ENCODE measurements around the gene LY6G6D. TPM values are rescaled to one million over a fixed set of nuclear protein-coding genes. Genes with fewer than 3 reads are reported as not detected.

LY6G6D gene
- total and polyA plus RNA-seq, 2 of the 13 experiments (the other 11 are each of a cell fraction or from before 2014, with no cell fraction given): not detected

DNA sequence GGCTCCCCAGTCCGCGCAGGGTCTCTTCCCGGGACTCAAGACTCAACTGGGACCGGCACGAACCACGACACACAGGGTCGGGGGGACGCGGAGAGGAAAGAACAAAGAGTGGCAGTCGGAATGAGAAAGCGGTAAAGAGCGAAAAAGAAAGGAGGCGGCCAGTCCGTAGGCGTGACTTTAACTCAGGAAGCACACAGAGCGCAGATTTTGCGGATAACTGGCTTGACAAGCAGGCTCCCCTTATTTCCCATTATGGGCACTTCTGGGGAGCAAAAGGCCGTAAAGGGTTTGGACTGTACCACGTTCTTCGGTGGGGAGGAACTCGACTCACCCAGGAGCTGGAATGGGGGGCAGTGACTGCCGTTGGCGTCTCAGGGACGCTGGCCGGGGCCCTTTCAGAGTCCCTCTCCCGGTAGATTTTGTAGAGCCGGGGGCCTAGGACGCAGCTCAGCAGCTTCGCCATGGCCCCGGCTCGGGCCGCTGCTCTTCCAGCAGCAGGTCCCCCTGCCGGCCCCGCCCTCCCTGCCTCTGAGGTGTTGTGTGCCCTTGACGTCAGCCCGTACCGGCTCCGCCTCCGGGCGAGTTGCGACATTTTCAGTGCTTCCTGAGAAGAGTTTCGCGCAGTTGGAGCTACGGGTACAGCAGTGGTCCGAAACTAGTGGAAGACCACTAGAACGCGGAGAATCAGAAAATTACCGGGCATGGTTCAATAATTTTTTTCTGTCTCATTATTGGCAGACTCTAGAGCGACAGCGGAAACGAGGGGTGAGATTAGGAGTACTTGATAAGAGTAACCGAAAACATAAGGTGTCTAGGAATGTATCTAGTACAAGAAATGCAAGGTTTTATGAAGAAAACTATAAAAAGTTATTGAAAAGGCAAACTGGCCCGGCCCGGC, 12.1 kb upstream of the LY6G6D start, which contains the start of gene ABHD16A (continued):
- TF ChIP-seq, protein P1, sequence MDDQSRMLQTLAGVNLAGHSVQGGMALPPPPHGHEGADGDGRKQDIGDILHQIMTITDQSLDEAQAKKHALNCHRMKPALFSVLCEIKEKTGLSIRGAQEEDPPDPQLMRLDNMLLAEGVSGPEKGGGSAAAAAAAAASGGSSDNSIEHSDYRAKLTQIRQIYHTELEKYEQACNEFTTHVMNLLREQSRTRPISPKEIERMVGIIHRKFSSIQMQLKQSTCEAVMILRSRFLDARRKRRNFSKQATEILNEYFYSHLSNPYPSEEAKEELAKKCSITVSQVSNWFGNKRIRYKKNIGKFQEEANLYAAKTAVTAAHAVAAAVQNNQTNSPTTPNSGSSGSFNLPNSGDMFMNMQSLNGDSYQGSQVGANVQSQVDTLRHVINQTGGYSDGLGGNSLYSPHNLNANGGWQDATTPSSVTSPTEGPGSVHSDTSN (CRISPR knock-in tag; IDR thresholded peaks at IDR 0.05; ENCODE audit: borderline replicate concordance): no peak; the same call in 1 of the 2 replicates
- TF ChIP-seq SNAPC2 (CRISPR knock-in tag; IDR thresholded peaks at IDR 0.05): peak; percentile 88; the same call in 1 of the 2 replicates
- TF ChIP-seq AGO1 (IDR thresholded peaks at IDR 0.05; ENCODE audit: low read depth, low read length, poor library complexity, severe bottlenecking): peak; percentile 41
- peak; percentile 90 for TF ChIP-seq ZFY (CRISPR knock-in tag; IDR thresholded peaks at IDR 0.05)
- no peak for TF ChIP-seq RNF2 (conservative IDR thresholded peaks at IDR 0.05; ENCODE audit: low read depth)
- TF ChIP-seq SKI (IDR thresholded peaks at IDR 0.05; ENCODE audit: partially characterized antibody): no peak
- TF ChIP-seq, protein P2, sequence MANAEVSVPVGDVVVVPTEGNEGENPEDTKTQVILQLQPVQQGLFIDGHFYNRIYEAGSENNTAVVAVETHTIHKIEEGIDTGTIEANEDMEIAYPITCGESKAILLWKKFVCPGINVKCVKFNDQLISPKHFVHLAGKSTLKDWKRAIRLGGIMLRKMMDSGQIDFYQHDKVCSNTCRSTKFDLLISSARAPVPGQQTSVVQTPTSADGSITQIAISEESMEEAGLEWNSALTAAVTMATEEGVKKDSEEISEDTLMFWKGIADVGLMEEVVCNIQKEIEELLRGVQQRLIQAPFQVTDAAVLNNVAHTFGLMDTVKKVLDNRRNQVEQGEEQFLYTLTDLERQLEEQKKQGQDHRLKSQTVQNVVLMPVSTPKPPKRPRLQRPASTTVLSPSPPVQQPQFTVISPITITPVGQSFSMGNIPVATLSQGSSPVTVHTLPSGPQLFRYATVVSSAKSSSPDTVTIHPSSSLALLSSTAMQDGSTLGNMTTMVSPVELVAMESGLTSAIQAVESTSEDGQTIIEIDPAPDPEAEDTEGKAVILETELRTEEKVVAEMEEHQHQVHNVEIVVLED (CRISPR knock-in tag; IDR thresholded peaks at IDR 0.05; ENCODE audit: borderline replicate concordance): peak; percentile 79
- TF ChIP-seq ZFP41 (CRISPR knock-in tag; IDR thresholded peaks at IDR 0.05; ENCODE audit: borderline replicate concordance): no peak
- TF ChIP-seq, protein P3, sequence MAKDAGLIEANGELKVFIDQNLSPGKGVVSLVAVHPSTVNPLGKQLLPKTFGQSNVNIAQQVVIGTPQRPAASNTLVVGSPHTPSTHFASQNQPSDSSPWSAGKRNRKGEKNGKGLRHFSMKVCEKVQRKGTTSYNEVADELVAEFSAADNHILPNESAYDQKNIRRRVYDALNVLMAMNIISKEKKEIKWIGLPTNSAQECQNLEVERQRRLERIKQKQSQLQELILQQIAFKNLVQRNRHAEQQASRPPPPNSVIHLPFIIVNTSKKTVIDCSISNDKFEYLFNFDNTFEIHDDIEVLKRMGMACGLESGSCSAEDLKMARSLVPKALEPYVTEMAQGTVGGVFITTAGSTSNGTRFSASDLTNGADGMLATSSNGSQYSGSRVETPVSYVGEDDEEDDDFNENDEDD (CRISPR knock-in tag; IDR thresholded peaks at IDR 0.05; ENCODE audit: borderline replicate concordance): 0 out of 2 replicates have a peak, but pooled peaks have one; percentile 56
- TF ChIP-seq, protein P4, sequence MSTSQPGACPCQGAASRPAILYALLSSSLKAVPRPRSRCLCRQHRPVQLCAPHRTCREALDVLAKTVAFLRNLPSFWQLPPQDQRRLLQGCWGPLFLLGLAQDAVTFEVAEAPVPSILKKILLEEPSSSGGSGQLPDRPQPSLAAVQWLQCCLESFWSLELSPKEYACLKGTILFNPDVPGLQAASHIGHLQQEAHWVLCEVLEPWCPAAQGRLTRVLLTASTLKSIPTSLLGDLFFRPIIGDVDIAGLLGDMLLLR (CRISPR knock-in tag; IDR thresholded peaks at IDR 0.05): peak; percentile 14; the same call in 1 of the 2 replicates
- peak; percentile 87; the same call in 1 of the 2 replicates for TF ChIP-seq REPIN1 (CRISPR knock-in tag; IDR thresholded peaks at IDR 0.05; ENCODE audit: borderline replicate concordance, low read depth)
- peak; percentile 87 for TF ChIP-seq TBX3 (IDR thresholded peaks at IDR 0.05; ENCODE audit: borderline replicate concordance)
- TF ChIP-seq HNRNPH1 (optimal IDR thresholded peaks at IDR 0.05; ENCODE audit: low read depth, low read length): no peak
- TF ChIP-seq, protein P5, sequence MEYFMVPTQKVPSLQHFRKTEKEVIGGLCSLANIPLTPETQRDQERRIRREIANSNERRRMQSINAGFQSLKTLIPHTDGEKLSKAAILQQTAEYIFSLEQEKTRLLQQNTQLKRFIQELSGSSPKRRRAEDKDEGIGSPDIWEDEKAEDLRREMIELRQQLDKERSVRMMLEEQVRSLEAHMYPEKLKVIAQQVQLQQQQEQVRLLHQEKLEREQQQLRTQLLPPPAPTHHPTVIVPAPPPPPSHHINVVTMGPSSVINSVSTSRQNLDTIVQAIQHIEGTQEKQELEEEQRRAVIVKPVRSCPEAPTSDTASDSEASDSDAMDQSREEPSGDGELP (IDR thresholded peaks at IDR 0.05; ENCODE audit: borderline replicate concordance, low read depth): peak; percentile 63
- TF ChIP-seq FOXM1 (CRISPR knock-in tag; IDR thresholded peaks at IDR 0.05): no peak
- peak; percentile 67 for TF ChIP-seq DMAP1 (CRISPR knock-in tag; IDR thresholded peaks at IDR 0.05)
- TF ChIP-seq ZFAT (CRISPR knock-in tag; conservative IDR thresholded peaks at IDR 0.05): no peak
- no peak for TF ChIP-seq NKX3-1 (CRISPR knock-in tag; IDR thresholded peaks at IDR 0.05)
- no peak for TF ChIP-seq ZNF260 (CRISPR knock-in tag; IDR thresholded peaks at IDR 0.05; ENCODE audit: borderline replicate concordance, low read depth)
- TF ChIP-seq NFKBIZ (CRISPR knock-in tag; IDR thresholded peaks at IDR 0.05): 0 out of 2 replicates have a peak, but pooled peaks have one; percentile 66
- TF ChIP-seq RARA (CRISPR knock-in tag; IDR thresholded peaks at IDR 0.05): no peak
- TF ChIP-seq NFYB (CRISPR knock-in tag; IDR thresholded peaks at IDR 0.05): peak; percentile 41; the same call in 1 of the 2 replicates
- no peak for TF ChIP-seq FOXA1 (IDR thresholded peaks at IDR 0.05)
- peak; percentile 46 for TF ChIP-seq FOXA1 (CRISPR knock-in tag; IDR thresholded peaks at IDR 0.05)
- peak; percentile 94 for TF ChIP-seq YEATS2 (CRISPR knock-in tag; IDR thresholded peaks at IDR 0.05; ENCODE audit: borderline replicate concordance)
- TF ChIP-seq RAD21 (CRISPR knock-in tag; IDR thresholded peaks at IDR 0.05): no peak

Data from HepG2 (cell line).